Activated effector memory CD4-positive, alpha-beta T cell treated with anti-CD3 and anti-CD28 coated beads, Interleukin-2, amount 50 U/mL, for 16 hours (primary cell): ENCODE results near the gene FRRS1L.

Source experiments
- DNase-seq: peaks from one replicate; pipeline ENCODE4 v3.0.0-alpha.2; 2020

FRRS1L gene

GRCh38 chr9:109176386-109176785 lies 9.3 kb upstream of the FRRS1L start:
- no peak for DNase-seq

- no peak for DNase-seq
Observed at GRCh38 chr9:109172935-109173334, 5.9 kb upstream of the FRRS1L start.

GRCh38 chr9:109171926-109172325 lies 4.9 kb upstream of the FRRS1L start:
- DNase-seq = no peak

- DNase-seq = no peak
Observed at GRCh38 chr9:109168170-109168569, 1.1 kb upstream of the FRRS1L start.

- DNase-seq = no peak
Observed at GRCh38 chr9:109167716-109168115, 667 bp upstream of the FRRS1L start.

GRCh38 chr9:109166171-109166770 lies 778 bp downstream of the FRRS1L start:
- no peak for DNase-seq

GRCh38 chr9:109164042-109164441 lies 3.0 kb downstream of the FRRS1L start:
- DNase-seq = no peak

- DNase-seq = no peak
Observed at GRCh38 chr9:109163194-109163593, 3.9 kb downstream of the FRRS1L start.

GRCh38 chr9:109162677-109163076 lies 4.4 kb downstream of the FRRS1L start:
- no peak for DNase-seq

- no peak for DNase-seq
Observed at GRCh38 chr9:109161471-109161870, 5.6 kb downstream of the FRRS1L start.

GRCh38 chr9:109159583-109159982 lies 7.5 kb downstream of the FRRS1L start:
- no peak for DNase-seq

- no peak for DNase-seq
Observed at GRCh38 chr9:109158651-109159050, 8.4 kb downstream of the FRRS1L start.

- no peak for DNase-seq
Observed at GRCh38 chr9:109156708-109157107, 10.3 kb downstream of the FRRS1L start.

- no peak for DNase-seq
Observed at GRCh38 chr9:109150925-109151545, 16.0 kb downstream of the FRRS1L start.

GRCh38 chr9:109149722-109150121 lies 17.3 kb downstream of the FRRS1L start:
- no peak for DNase-seq

GRCh38 chr9:109149089-109149488 lies 18.0 kb downstream of the FRRS1L start:
- DNase-seq = no peak

GRCh38 chr9:109145051-109145450 lies 22.0 kb downstream of the FRRS1L start:
- DNase-seq = no peak

- DNase-seq = no peak
Observed at GRCh38 chr9:109143881-109144562, 23.0 kb downstream of the FRRS1L start.

GRCh38 chr9:109141375-109141774 lies 25.7 kb downstream of the FRRS1L start:
- no peak for DNase-seq

GRCh38 chr9:109139851-109140250 lies 27.2 kb downstream of the FRRS1L start:
- no peak for DNase-seq

- no peak for DNase-seq
Observed at GRCh38 chr9:109138421-109138820, 28.6 kb downstream of the FRRS1L start.

- no peak for DNase-seq
Observed at GRCh38 chr9:109134167-109134578, 32.9 kb downstream of the FRRS1L start.

GRCh38 chr9:109133533-109133932 lies 33.5 kb downstream of the FRRS1L start:
- DNase-seq = no peak

- no peak for DNase-seq
Observed at GRCh38 chr9:109132567-109133021, 34.5 kb downstream of the FRRS1L start.
